PC-3 (cell line): ENCODE measurements around the gene RTKN. TPM values are rescaled to one million over a fixed set of nuclear protein-coding genes. Genes with fewer than 3 reads are reported as not detected.

Experiments used
- ATAC-seq: fragments of 200-7000 bp; cut with Tn5 transposase; 2 replicates; pipeline ENCODE4 v1.9.1; 2020; ENCODE audit warnings: mild to moderate bottlenecking, moderate library complexity
- BruUV-seq: library from RNA; stranded (reverse); fragments of 400-500 nt; replicated peaks from 2 replicates; lab custom pipeline; 2021; lab: Mats Ljungman, UMichigan
- CTCF ChIA-PET: fragments of 300-600 bp; sonication (Branson Sonifier 250); formaldehyde crosslinking; loops from one replicate; lab custom pipeline; 2022; ENCODE audit warnings: antibody characterized with exemption; lab: Charles Lee
- POLR2A ChIA-PET: fragments of 300-600 bp; sonication (Branson Sonifier 250); formaldehyde crosslinking; loops from one replicate; lab custom pipeline; 2022; ENCODE audit warnings: antibody characterized with exemption; ENCODE audit not compliant: unreplicated experiment; lab: Charles Lee
- DNase-seq: peaks from one replicate; pipeline ENCODE4 v3.0.0-alpha.2; 2015
- H2AFZ ChIP-seq: fragments of 300-600 bp; sonication (generic); 2 replicates; pipeline ENCODE4 v1.6.0; 2016; ENCODE audit warnings: antibody characterized with exemption, low read length
- H3F3A ChIP-seq: fragments of 300-600 bp; sonication (generic); one replicate; pipeline ENCODE4 v1.6.0; 2017; ENCODE audit warnings: antibody characterized with exemption, low read length, control low read depth, mild to moderate bottlenecking; ENCODE audit not compliant: unreplicated experiment
- H3K27ac ChIP-seq: fragments of 300-600 bp; sonication (generic); 2 replicates; pipeline ENCODE4 v1.5.1; 2016; ENCODE audit warnings: mild to moderate bottlenecking, low read length
- H3K27me3 ChIP-seq: fragments of 300-600 bp; sonication (generic); 2 replicates; pipeline ENCODE4 v1.6.1; 2016; ENCODE audit warnings: low read length, mixed read lengths
- H3K36me3 ChIP-seq: fragments of 300-600 bp; sonication (generic); 2 replicates; pipeline ENCODE4 v1.6.1; 2016; ENCODE audit warnings: low read depth, mixed run types, low read length, mixed read lengths
- H3K4me1 ChIP-seq: fragments of 300-600 bp; sonication (generic); 2 replicates; pipeline ENCODE4 v1.5.1; 2016; ENCODE audit warnings: low read length; ENCODE audit not compliant: insufficient read depth
- H3K4me2 ChIP-seq: fragments of 300-600 bp; sonication (generic); 2 replicates; pipeline ENCODE4 v1.6.0; 2016; ENCODE audit warnings: low read length
- H3K4me3 ChIP-seq: fragments of 300-600 bp; sonication (generic); 2 replicates; pipeline ENCODE4 v1.5.1; 2016; ENCODE audit warnings: mild to moderate bottlenecking, low read length, mixed read lengths
- H3K79me2 ChIP-seq: fragments of 300-600 bp; sonication (generic); 2 replicates; pipeline ENCODE4 v1.6.1; 2017; ENCODE audit warnings: low read length, mixed read lengths
- H3K9ac ChIP-seq: fragments of 300-600 bp; sonication (generic); 2 replicates; pipeline ENCODE4 v1.6.0; 2016; ENCODE audit warnings: mild to moderate bottlenecking, low read length
- H3K9me2 ChIP-seq: fragments of 300-600 bp; sonication (generic); replicated peaks from 2 replicates; pipeline ENCODE4 v1.6.1; 2016; ENCODE audit warnings: mixed run types, low read length, mixed read lengths
- H3K9me3 ChIP-seq: fragments of 300-600 bp; sonication (generic); 2 replicates; pipeline ENCODE4 v1.6.1; 2016; ENCODE audit warnings: low read length, mixed read lengths
- H4K20me1 ChIP-seq: fragments of 300-600 bp; sonication (generic); 2 replicates; pipeline ENCODE4 v1.6.1; 2016; ENCODE audit warnings: low read length, mixed read lengths
- EZH2 ChIP-seq: fragments of 300-600 bp; sonication (generic); IDR thresholded peaks from one replicate; pipeline ENCODE4 v1.6.1; 2017; ENCODE audit warnings: antibody characterized with exemption, mild to moderate bottlenecking, low read length; ENCODE audit not compliant: unreplicated experiment
- EZH2phosphoT487 ChIP-seq: fragments of 300-600 bp; sonication (generic); IDR thresholded peaks from 2 replicates; pipeline ENCODE4 v1.6.1; 2018; ENCODE audit warnings: mild to moderate bottlenecking, antibody characterized with exemption, low read length, borderline replicate concordance
- intact Hi-C: fragments of 100-400 bp; cut with micrococcal nuclease; formaldehyde crosslinking; loops from 2 replicates; pipeline ENCODE4 v1.9.0; 2023
- total RNA-seq: library from RNA; depleted of rRNA; stranded (reverse); fragments of >200 nt; gene quantifications from 2 replicates; pipeline ENCODE4 v1.2.3, GENCODE V29; 2014
- TF ChIP-seq, protein P1 (sequence below): fragments of 300-600 bp; sonication (generic); conservative IDR thresholded peaks from 2 replicates; pipeline ENCODE4 v1.5.1; 2017; ENCODE audit warnings: antibody characterized with exemption, low read depth, mild to moderate bottlenecking, low read length

RTKN gene
- total RNA-seq, 1 experiment from 2014 or later, result 90.5 TPM

- no peaks in the 10 kb centered on the region for H4K20me1 ChIP-seq
- peak overlapping the region; percentile 99 for H3K4me2 ChIP-seq
- H3K9ac ChIP-seq, result peak overlapping the region; percentile 88
- ChIA-PET POLR2A (interaction anchor here (0.6 kb wide), 1 partner anchor 50 kb away, joined by 4 read pairs; no protein-coding TSS in a partner anchor), CTCF (no interaction called here)
- intact Hi-C loops, result no loop called here
- peak overlapping the region; percentile 92 for H3K4me3 ChIP-seq
- no peaks in the 10 kb centered on the region for H3F3A ChIP-seq
- DNase-seq (no peak), ATAC-seq (no peak)
- no peaks in the 10 kb centered on the region for H3K36me3 ChIP-seq
- TF ChIP-seq EZH2phosphoT487 (no peak), EZH2 (no peak)
- TF ChIP-seq, protein P1, sequence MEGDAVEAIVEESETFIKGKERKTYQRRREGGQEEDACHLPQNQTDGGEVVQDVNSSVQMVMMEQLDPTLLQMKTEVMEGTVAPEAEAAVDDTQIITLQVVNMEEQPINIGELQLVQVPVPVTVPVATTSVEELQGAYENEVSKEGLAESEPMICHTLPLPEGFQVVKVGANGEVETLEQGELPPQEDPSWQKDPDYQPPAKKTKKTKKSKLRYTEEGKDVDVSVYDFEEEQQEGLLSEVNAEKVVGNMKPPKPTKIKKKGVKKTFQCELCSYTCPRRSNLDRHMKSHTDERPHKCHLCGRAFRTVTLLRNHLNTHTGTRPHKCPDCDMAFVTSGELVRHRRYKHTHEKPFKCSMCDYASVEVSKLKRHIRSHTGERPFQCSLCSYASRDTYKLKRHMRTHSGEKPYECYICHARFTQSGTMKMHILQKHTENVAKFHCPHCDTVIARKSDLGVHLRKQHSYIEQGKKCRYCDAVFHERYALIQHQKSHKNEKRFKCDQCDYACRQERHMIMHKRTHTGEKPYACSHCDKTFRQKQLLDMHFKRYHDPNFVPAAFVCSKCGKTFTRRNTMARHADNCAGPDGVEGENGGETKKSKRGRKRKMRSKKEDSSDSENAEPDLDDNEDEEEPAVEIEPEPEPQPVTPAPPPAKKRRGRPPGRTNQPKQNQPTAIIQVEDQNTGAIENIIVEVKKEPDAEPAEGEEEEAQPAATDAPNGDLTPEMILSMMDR, result no peak
- no peaks in the 10 kb centered on the region for H3K27me3 ChIP-seq
- BruUV-seq, result no TSS peak
- H3K4me1 ChIP-seq, result peaks cover 21% of the 10 kb centered on the region
- H3K27ac ChIP-seq, result no peak overlapping the region
- H3K9me2 ChIP-seq, result no peaks in the 10 kb centered on the region
- peak overlapping the region; percentile 93 for H2AFZ ChIP-seq
- no peaks in the 10 kb centered on the region for H3K9me3 ChIP-seq
- peaks cover 59% of the 10 kb centered on the region for H3K79me2 ChIP-seq
Measured at GRCh38 chr2:74390606-74391005, 51.1 kb downstream of the RTKN start.

DNA sequence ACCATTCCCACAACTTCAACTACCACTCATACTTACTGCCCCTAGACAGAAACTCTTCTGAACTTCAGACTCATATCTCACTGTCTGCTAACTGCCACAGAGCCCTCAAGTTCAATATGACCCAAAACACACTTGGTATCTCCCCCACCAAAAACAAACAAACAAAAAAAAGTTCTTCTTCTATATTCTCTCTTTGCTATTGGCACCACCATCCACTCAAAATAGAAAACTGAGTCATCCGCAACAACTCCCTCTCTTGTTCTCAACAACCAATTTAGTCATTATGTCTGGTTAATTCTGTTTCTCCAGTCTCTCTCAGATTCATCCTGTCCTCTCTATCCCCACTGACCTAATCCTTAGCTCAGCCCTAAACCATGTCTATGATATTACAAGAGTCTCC is 54.4 kb downstream of the RTKN start:
- Histone ChIP-seq H3K4me1 (peaks cover 25% of the 10 kb centered on the region), H3K4me2 (no peak overlapping the region), H2AFZ (no peak overlapping the region), H3K4me3 (no peak overlapping the region), H3K9me2 (no peaks in the 10 kb centered on the region), H4K20me1 (no peaks in the 10 kb centered on the region), H3K79me2 (peaks cover 76% of the 10 kb centered on the region), H3K27ac (no peak overlapping the region), H3K27me3 (no peaks in the 10 kb centered on the region), H3F3A (no peaks in the 10 kb centered on the region), H3K9ac (no peak overlapping the region), H3K36me3 (no peaks in the 10 kb centered on the region), H3K9me3 (no peaks in the 10 kb centered on the region)
- DNase-seq (no peak), ATAC-seq (no peak)
- BruUV-seq, result no TSS peak
- no peak for TF ChIP-seq EZH2
- TF ChIP-seq, protein P1, result no peak
- TF ChIP-seq EZH2phosphoT487, result no peak
- intact Hi-C loops, result no loop called here
- CTCF ChIA-PET, result no interaction called here
- POLR2A ChIA-PET, result interaction anchor here (0.6 kb wide), 1 partner anchor 95 kb away, joined by 3 read pairs; no protein-coding TSS in a partner anchor

DNA sequence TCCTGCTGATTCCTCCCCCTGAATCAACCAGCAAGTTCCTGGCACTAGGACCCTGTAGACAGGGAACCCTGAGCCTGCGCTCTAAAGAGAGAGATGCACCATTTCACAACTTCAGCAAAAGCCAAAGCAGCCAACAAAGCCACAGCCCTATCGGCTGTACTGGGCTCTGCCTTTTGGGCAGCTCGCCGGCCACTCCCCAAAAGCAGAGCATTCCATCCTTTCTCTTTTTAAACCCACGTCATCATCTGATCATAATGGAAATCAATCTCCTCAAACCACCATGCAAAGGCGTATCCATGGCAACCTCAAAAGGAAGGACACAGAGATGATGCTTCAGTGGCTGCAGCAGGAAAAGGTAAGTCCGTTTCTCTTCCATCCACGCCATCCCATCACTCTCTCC is 56.3 kb downstream of the RTKN start:
- ChIA-PET POLR2A (no interaction called here), CTCF (no interaction called here)
- DNase-seq, result no peak
- H3K9ac ChIP-seq, result no peak overlapping the region
- H3K27me3 ChIP-seq, result no peaks in the 10 kb centered on the region
- no peak overlapping the region for H3K27ac ChIP-seq
- H3K9me2 ChIP-seq, result no peaks in the 10 kb centered on the region
- H2AFZ ChIP-seq, result no peak overlapping the region
- BruUV-seq, result no TSS peak
- H3K9me3 ChIP-seq, result no peaks in the 10 kb centered on the region
- H3K79me2 ChIP-seq, result peaks cover 84% of the 10 kb centered on the region
- intact Hi-C loops, result no loop called here
- H4K20me1 ChIP-seq, result no peaks in the 10 kb centered on the region
- H3K4me3 ChIP-seq, result no peak overlapping the region
- peaks cover 3% of the 10 kb centered on the region; the same call in 1 of the 2 replicates for H3K36me3 ChIP-seq
- no peak for ATAC-seq
- H3K4me2 ChIP-seq, result no peak overlapping the region
- H3F3A ChIP-seq, result no peaks in the 10 kb centered on the region
- peaks cover 15% of the 10 kb centered on the region for H3K4me1 ChIP-seq
- TF ChIP-seq, protein P1, result no peak
- TF ChIP-seq EZH2phosphoT487 (no peak), EZH2 (no peak)
